Esophagus squamous epithelium (tissue), 4 donors: Measurements from ENCODE around the gene SLX9.

Experiments
- POLR2A ChIP-seq, 4 donors: fragments of 450-650 bp; IDR thresholded peaks; one replicate each; pipeline ENCODE4 v1.6.1; 2017; ENCODE audit warnings: antibody characterized with exemption in 4 of 4, mild to moderate bottlenecking in 4 of 4, moderate library complexity in 3 of 4
- TF ChIP-seq, protein P1 (sequence below), 6 experiments: fragments of 450-650 bp in 4 of 6; fragments of 200-600 bp in 2 of 6; sonication (generic) in 2 of 6; IDR thresholded peaks; one replicate each; pipeline ENCODE4 v1.5.1; 2016 to 2019; ENCODE audit warnings: antibody characterized with exemption in 6 of 6, mild to moderate bottlenecking in 4 of 6, moderate library complexity in 4 of 6

DNA sequence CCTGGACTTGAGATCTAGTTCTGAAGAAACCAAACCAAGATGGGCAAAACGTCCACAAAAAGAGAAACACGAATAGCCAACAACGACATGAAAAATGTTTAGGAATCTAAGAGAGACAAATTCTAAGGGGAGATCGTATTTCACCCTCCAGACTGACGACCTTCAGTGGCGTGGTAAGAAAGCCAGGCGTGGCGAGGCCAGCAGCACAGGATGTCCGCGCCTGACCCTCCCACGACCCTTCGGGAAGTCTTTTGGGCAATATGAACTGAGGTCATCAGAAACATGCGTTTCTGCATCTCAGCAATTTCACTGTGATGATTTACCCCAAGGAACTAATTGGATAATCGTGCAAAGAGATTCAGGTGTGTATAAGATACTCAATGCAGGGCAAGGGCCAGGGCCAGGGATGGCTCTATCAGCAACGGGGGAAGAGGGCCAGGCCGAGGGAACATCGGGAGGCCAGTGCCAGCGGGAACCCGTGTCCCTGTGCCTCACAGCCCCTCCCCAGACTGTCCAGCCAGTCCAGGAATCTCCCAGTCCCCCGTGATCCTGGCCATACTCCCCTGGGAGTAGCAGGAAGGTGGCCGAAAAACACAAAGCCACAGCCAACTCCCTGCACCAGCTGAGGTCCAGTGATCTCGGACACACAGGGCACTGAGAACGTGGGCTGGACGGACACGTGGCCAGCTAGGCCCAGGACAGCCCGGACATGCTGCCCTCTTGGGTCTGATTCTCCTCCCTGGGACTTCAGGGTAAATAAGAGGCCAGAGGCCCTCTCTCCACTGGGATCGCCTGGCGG lies 81.0 kb downstream of the SLX9 start:
- TF ChIP-seq, protein P1, sequence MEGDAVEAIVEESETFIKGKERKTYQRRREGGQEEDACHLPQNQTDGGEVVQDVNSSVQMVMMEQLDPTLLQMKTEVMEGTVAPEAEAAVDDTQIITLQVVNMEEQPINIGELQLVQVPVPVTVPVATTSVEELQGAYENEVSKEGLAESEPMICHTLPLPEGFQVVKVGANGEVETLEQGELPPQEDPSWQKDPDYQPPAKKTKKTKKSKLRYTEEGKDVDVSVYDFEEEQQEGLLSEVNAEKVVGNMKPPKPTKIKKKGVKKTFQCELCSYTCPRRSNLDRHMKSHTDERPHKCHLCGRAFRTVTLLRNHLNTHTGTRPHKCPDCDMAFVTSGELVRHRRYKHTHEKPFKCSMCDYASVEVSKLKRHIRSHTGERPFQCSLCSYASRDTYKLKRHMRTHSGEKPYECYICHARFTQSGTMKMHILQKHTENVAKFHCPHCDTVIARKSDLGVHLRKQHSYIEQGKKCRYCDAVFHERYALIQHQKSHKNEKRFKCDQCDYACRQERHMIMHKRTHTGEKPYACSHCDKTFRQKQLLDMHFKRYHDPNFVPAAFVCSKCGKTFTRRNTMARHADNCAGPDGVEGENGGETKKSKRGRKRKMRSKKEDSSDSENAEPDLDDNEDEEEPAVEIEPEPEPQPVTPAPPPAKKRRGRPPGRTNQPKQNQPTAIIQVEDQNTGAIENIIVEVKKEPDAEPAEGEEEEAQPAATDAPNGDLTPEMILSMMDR (IDR thresholded peaks at IDR 0.05), result no peak
- TF ChIP-seq POLR2A (IDR thresholded peaks at IDR 0.05), result no peak
